Lower leg skin (tissue), 3 donors: Measurements from ENCODE around the gene UBXN4.

ENCODE experiments used
- POLR2A ChIP-seq, 2 donors: fragments of 450-650 bp; IDR thresholded peaks; one replicate each; pipeline ENCODE4 v1.6.1; 2016 to 2017; ENCODE audit warnings: antibody characterized with exemption in 2 of 2, mild to moderate bottlenecking in 1 of 2, moderate library complexity in 1 of 2
- TF ChIP-seq, protein P1 (sequence below), 3 donors: fragments of 450-650 bp; IDR thresholded peaks; one replicate each; pipeline ENCODE4 v1.5.1; 2016; ENCODE audit warnings: antibody characterized with exemption in 3 of 3, mild to moderate bottlenecking in 3 of 3, moderate library complexity in 2 of 3

DNA sequence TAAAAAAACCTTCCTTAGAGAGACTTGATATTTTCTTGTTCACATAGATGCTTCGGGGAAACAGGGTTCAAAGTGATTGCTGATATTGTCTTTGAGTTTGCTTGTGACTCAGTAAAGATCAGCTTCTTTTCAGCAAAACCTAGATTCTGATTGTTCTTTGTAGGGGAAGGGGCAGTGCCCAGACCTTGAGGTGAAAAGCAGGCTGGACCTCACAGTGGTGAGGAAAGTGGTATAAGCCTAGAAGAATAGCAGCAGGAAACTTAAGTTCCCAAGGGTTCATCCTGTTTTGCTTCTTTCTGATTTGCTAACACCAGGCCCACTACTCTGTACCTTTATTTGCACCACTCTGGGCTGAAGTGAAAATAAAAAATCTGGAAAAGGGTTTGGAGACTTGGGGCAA is 20.9 kb downstream of the UBXN4 start:
- no peak for TF ChIP-seq POLR2A (IDR thresholded peaks at IDR 0.05)
- TF ChIP-seq, protein P1, sequence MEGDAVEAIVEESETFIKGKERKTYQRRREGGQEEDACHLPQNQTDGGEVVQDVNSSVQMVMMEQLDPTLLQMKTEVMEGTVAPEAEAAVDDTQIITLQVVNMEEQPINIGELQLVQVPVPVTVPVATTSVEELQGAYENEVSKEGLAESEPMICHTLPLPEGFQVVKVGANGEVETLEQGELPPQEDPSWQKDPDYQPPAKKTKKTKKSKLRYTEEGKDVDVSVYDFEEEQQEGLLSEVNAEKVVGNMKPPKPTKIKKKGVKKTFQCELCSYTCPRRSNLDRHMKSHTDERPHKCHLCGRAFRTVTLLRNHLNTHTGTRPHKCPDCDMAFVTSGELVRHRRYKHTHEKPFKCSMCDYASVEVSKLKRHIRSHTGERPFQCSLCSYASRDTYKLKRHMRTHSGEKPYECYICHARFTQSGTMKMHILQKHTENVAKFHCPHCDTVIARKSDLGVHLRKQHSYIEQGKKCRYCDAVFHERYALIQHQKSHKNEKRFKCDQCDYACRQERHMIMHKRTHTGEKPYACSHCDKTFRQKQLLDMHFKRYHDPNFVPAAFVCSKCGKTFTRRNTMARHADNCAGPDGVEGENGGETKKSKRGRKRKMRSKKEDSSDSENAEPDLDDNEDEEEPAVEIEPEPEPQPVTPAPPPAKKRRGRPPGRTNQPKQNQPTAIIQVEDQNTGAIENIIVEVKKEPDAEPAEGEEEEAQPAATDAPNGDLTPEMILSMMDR (IDR thresholded peaks at IDR 0.05), result no peak
